Loucy (cell line): ENCODE measurements around the gene ADI1.

ENCODE experiments used
- H2AFZ ChIP-seq: fragments of 200-600 bp; sonication (generic); 2 replicates; pipeline ENCODE4 v1.6.0; 2016; ENCODE audit warnings: antibody characterized with exemption, mild to moderate bottlenecking, low read length, moderate library complexity
- H3F3A ChIP-seq: fragments of 200-600 bp; 2 replicates; pipeline ENCODE4 v1.6.0; 2016; ENCODE audit warnings: antibody characterized with exemption, low read depth, mild to moderate bottlenecking
- H3K27me3 ChIP-seq: fragments of 200-600 bp; sonication (generic); 2 replicates; pipeline ENCODE4 v1.6.1; 2014; ENCODE audit warnings: low read length, mild to moderate bottlenecking; ENCODE audit not compliant: insufficient read depth, poor library complexity, severe bottlenecking
- H3K36me3 ChIP-seq: fragments of 200-600 bp; sonication (generic); 2 replicates; pipeline ENCODE4 v1.6.1; 2016; ENCODE audit warnings: low read length; ENCODE audit not compliant: insufficient read depth
- H3K4me1 ChIP-seq: fragments of 200-600 bp; sonication (generic); 2 replicates; pipeline ENCODE4 v1.5.1; 2014; ENCODE audit warnings: low read length, mild to moderate bottlenecking; ENCODE audit not compliant: insufficient read depth, poor library complexity, severe bottlenecking
- H3K4me2 ChIP-seq: fragments of 200-600 bp; sonication (generic); 2 replicates; pipeline ENCODE4 v1.6.0; 2014; ENCODE audit warnings: antibody characterized with exemption, low read length, low read depth, mild to moderate bottlenecking; ENCODE audit not compliant: poor library complexity, severe bottlenecking
- H3K4me3 ChIP-seq: fragments of 200-600 bp; sonication (generic); 2 replicates; pipeline ENCODE4 v1.5.1; 2014; ENCODE audit warnings: low read length, mild to moderate bottlenecking, mixed read lengths; ENCODE audit not compliant: poor library complexity, severe bottlenecking
- H3K79me2 ChIP-seq: fragments of 200-600 bp; sonication (generic); 2 replicates; pipeline ENCODE4 v1.6.1; 2014; ENCODE audit warnings: low read length; ENCODE audit not compliant: insufficient read depth
- H3K9ac ChIP-seq: fragments of 200-600 bp; sonication (generic); 2 replicates; pipeline ENCODE4 v1.6.0; 2014; ENCODE audit warnings: mild to moderate bottlenecking, low read depth, low read length, moderate library complexity; ENCODE audit not compliant: poor library complexity, severe bottlenecking
- H3K9me2 ChIP-seq: fragments of 200-600 bp; sonication (generic); replicated peaks from 2 replicates; pipeline ENCODE4 v1.6.1; 2016; ENCODE audit warnings: low read depth, low read length, mixed read lengths
- H3K9me3 ChIP-seq: fragments of 200-600 bp; sonication (generic); 2 replicates; pipeline ENCODE4 v1.6.1; 2014; ENCODE audit warnings: mild to moderate bottlenecking, antibody characterized with exemption, low read length, low read depth; ENCODE audit not compliant: insufficient read depth
- H4K20me1 ChIP-seq: fragments of 200-600 bp; sonication (generic); 2 replicates; pipeline ENCODE4 v1.6.0; 2014; ENCODE audit warnings: antibody characterized with exemption, low read length, mild to moderate bottlenecking; ENCODE audit not compliant: insufficient read depth, poor library complexity, severe bottlenecking
- CTCF ChIP-seq: fragments of 200-600 bp; sonication (generic); conservative IDR thresholded peaks from 2 replicates; pipeline ENCODE4 v1.5.1; 2014; ENCODE audit warnings: mild to moderate bottlenecking, antibody characterized with exemption, low read length
- EZH2phosphoT487 ChIP-seq: fragments of 200-600 bp; IDR thresholded peaks from 2 replicates; pipeline ENCODE4 v1.6.1; 2018; ENCODE audit warnings: antibody characterized with exemption, mild to moderate bottlenecking, moderate library complexity, borderline replicate concordance

Gene ADI1

DNA sequence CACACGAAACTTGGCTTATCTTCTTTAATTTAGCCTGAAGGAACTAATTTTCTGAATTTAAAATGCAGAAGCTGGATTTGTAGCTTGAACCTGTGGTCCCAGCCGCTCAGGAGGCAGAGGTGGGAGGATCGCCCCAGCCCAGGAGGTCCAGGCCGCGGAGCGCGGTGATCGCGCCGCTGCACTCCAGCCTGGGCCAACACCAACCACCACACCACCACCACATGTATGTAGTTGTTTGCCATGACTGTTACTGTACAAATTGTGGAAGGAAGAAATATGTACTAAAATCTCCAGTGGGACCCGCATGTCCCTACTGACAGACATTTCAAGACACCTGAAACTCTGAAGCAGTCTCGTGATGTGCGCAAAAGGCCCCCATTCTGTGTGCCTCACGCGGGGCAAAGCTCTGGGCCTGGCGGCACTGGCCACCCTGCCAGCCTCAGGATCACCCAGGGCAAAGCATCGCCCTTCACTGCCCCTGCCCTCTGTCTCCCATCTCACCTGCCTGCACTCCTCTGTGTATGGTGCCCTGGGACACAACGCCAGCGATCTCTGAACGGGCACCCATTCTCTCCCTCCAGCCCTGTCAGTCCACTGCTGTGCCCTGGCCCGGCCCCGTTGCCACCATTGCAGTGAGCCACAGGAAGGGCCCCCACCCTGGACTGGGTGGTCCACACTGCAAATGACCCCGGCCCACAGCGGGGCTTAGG lies 10.1 kb upstream of the ADI1 start:
- TF ChIP-seq CTCF (no peak), EZH2phosphoT487 (no peak)
- H2AFZ ChIP-seq, result no peak overlapping the region
- no peaks in the 10 kb centered on the region for H3K9me3 ChIP-seq
- no peaks in the 10 kb centered on the region for H3K36me3 ChIP-seq
- no peak overlapping the region for H3K4me3 ChIP-seq
- H3K79me2 ChIP-seq, result no peaks in the 10 kb centered on the region
- H3K9ac ChIP-seq, result no peak overlapping the region
- H3K9me2 ChIP-seq, result no peaks in the 10 kb centered on the region
- H3K4me1 ChIP-seq, result no peaks in the 10 kb centered on the region
- H3K4me2 ChIP-seq, result no peak overlapping the region
- no peaks in the 10 kb centered on the region for H3F3A ChIP-seq
- no peaks in the 10 kb centered on the region for H4K20me1 ChIP-seq
- no peaks in the 10 kb centered on the region for H3K27me3 ChIP-seq

- H3K9ac ChIP-seq, result no peak overlapping the region
- H3K4me1 ChIP-seq, result no peaks in the 10 kb centered on the region
- H3K4me2 ChIP-seq, result no peak overlapping the region
- H3F3A ChIP-seq, result no peaks in the 10 kb centered on the region
- H3K9me3 ChIP-seq, result no peaks in the 10 kb centered on the region
- no peaks in the 10 kb centered on the region for H4K20me1 ChIP-seq
- H3K27me3 ChIP-seq, result no peaks in the 10 kb centered on the region
- H3K4me3 ChIP-seq, result no peak overlapping the region
- no peaks in the 10 kb centered on the region for H3K9me2 ChIP-seq
- H3K79me2 ChIP-seq, result no peaks in the 10 kb centered on the region
- H2AFZ ChIP-seq, result no peak overlapping the region
- H3K36me3 ChIP-seq, result no peaks in the 10 kb centered on the region
- no peak for TF ChIP-seq EZH2phosphoT487
- TF ChIP-seq CTCF, result no peak
Measured at GRCh38 chr2:3527886-3528785, 8.8 kb upstream of the ADI1 start.

DNA sequence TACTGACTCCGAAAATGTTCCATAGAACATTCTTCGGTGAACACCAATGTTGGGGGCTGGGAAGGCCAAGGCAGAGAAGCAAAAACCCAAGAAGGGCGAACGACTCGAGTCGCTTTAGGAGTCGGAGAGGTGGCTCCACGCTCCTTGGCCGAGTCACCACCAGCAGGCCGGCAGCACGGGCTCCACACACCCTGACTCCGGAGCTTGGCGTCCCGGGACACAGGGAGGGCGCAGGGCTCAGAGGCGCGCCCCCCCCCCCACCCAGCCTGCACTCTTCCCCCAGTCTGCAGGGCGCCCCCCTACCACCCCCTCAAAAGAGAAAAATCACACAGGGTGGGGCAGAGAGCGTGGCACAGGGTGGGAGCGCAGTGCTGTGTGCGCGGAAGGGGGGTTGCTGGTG lies 7.5 kb upstream of the ADI1 start:
- no peaks in the 10 kb centered on the region for H3K79me2 ChIP-seq
- no peaks in the 10 kb centered on the region for H3K9me2 ChIP-seq
- no peak overlapping the region for H3K4me3 ChIP-seq
- no peaks in the 10 kb centered on the region for H3K27me3 ChIP-seq
- no peaks in the 10 kb centered on the region for H3K4me1 ChIP-seq
- H4K20me1 ChIP-seq, result no peaks in the 10 kb centered on the region
- H2AFZ ChIP-seq, result no peak overlapping the region
- H3F3A ChIP-seq, result no peaks in the 10 kb centered on the region
- H3K9me3 ChIP-seq, result no peaks in the 10 kb centered on the region
- no peak overlapping the region for H3K4me2 ChIP-seq
- H3K9ac ChIP-seq, result no peak overlapping the region
- no peaks in the 10 kb centered on the region for H3K36me3 ChIP-seq
- TF ChIP-seq EZH2phosphoT487, result no peak
- TF ChIP-seq CTCF, result no peak
